Body of pancreas (tissue), 4 donors: ENCODE results near the gene NKX1-1.

Experiments
- CTCF ChIP-seq, 7 experiments: fragments of 450-650 bp in 4 of 7; fragments of 200-600 bp in 3 of 7; sonication (generic) in 3 of 7; IDR thresholded peaks; one replicate each; pipeline ENCODE4 v1.5.1; 2016 to 2019; ENCODE audit warnings: antibody characterized with exemption in 7 of 7
- POLR2A ChIP-seq, 3 donors: fragments of 450-650 bp; IDR thresholded peaks; one replicate each; pipeline ENCODE4 v1.6.1; 2016; ENCODE audit warnings: antibody characterized with exemption in 3 of 3, mild to moderate bottlenecking in 2 of 3

DNA sequence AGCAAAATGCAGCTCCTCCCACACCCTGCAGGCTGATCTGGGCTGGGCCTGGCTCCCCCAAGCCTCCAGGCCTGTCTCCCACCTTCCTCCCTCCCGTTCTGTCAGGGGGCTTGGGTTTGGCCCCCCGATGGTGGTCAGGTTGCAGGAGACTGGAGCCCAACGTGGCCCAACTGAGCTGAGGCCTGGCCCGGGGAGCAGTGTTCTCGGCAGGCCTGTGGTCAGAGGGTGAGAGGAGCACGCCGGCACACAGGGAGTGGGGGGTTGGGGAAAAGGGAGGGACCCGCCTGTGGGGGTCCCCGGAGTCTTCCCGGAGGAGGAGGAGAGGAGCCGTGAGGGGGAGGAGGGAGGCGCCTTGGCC lies 43.2 kb upstream of the NKX1-1 start:
- TF ChIP-seq CTCF (IDR thresholded peaks at IDR 0.05), result no peak
- no peak for TF ChIP-seq POLR2A (IDR thresholded peaks at IDR 0.05)
